Measurements from ENCODE around the gene GOLM1. TPM values are rescaled to one million over a fixed set of nuclear protein-coding genes. Genes with fewer than 3 reads are reported as not detected.

Gene GOLM1
- total and polyA plus RNA-seq, 4 donors, result 7.9 to 28.5 (median 13.2) TPM

DNA sequence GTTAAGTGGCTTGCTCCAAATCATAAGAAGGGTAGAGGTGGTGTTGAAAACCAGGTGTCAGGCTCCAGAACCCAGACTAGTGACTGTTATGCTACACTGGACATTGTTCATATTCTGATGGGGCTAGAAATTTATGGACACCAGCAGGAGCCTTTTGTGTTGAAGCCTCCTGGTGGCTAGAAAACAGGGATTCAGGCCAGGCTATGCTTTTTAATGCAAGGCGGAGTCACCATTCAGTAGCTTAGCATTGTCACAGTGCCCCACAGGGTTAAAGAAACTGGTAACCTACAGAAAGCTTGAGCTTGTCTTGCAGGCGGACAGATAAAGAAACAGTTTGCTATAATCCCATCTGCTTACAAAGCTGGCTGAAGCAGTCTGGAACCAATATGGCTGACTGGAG, 23.0 kb upstream of the GOLM1 start:
- Histone ChIP-seq H3K9ac (ENCODE audit: low read depth in 1 of 2, low read length in 2 of 2) (no peak overlapping the region), H3K27ac (ENCODE audit: low read depth in 1 of 2, low read length in 2 of 2) (no peak overlapping the region), H3K36me3 (ENCODE audit: control insufficient read depth in 4 of 4, insufficient read depth in 3 of 4, low read depth in 1 of 4, low read length in 3 of 4) (no peaks in the 10 kb centered on the region), H3K4me3 (ENCODE audit: low read depth in 1 of 3, low read length in 3 of 3) (no peak overlapping the region), H3K27me3 (ENCODE audit: control insufficient read depth in 4 of 4, insufficient read depth in 4 of 4, low read length in 3 of 4) (no peaks in the 10 kb centered on the region), H3K9me3 (ENCODE audit: control insufficient read depth in 4 of 4, low read length in 3 of 4) (no peaks in the 10 kb centered on the region), H3K4me1 (ENCODE audit: control insufficient read depth in 4 of 4, insufficient read depth in 4 of 4, low read length in 3 of 4) (no peaks in the 10 kb centered on the region)
- WGBS, result 91% methylated on average over 2 of the region's 2 CpGs
- no peak for DNase-seq (ENCODE audit: low spot score)
- TF ChIP-seq JUND (IDR thresholded peaks at IDR 0.05), result no peak
- no peak for TF ChIP-seq FOXA1 (IDR thresholded peaks at IDR 0.05)
- no peak for TF ChIP-seq GABPA (IDR thresholded peaks at IDR 0.05 in 1 of 2, conservative IDR thresholded peaks at IDR 0.05 in 1 of 2)
- no peak for TF ChIP-seq FOXA2 (IDR thresholded peaks at IDR 0.05)
- TF ChIP-seq RAD21 (IDR thresholded peaks at IDR 0.05), result no peak
- no peak for TF ChIP-seq SP1 (IDR thresholded peaks at IDR 0.05)
- TF ChIP-seq YY1 (IDR thresholded peaks at IDR 0.05), result no peak
- TF ChIP-seq, protein P1, sequence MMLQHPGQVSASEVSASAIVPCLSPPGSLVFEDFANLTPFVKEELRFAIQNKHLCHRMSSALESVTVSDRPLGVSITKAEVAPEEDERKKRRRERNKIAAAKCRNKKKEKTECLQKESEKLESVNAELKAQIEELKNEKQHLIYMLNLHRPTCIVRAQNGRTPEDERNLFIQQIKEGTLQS (IDR thresholded peaks at IDR 0.05), result no peak
- TF ChIP-seq, protein P2, sequence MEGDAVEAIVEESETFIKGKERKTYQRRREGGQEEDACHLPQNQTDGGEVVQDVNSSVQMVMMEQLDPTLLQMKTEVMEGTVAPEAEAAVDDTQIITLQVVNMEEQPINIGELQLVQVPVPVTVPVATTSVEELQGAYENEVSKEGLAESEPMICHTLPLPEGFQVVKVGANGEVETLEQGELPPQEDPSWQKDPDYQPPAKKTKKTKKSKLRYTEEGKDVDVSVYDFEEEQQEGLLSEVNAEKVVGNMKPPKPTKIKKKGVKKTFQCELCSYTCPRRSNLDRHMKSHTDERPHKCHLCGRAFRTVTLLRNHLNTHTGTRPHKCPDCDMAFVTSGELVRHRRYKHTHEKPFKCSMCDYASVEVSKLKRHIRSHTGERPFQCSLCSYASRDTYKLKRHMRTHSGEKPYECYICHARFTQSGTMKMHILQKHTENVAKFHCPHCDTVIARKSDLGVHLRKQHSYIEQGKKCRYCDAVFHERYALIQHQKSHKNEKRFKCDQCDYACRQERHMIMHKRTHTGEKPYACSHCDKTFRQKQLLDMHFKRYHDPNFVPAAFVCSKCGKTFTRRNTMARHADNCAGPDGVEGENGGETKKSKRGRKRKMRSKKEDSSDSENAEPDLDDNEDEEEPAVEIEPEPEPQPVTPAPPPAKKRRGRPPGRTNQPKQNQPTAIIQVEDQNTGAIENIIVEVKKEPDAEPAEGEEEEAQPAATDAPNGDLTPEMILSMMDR (IDR thresholded peaks at IDR 0.05; ENCODE audit: low read depth, low read length, missing input control), result no peak
- TF ChIP-seq RXRA (IDR thresholded peaks at IDR 0.05), result no peak
- TF ChIP-seq, protein P3, sequence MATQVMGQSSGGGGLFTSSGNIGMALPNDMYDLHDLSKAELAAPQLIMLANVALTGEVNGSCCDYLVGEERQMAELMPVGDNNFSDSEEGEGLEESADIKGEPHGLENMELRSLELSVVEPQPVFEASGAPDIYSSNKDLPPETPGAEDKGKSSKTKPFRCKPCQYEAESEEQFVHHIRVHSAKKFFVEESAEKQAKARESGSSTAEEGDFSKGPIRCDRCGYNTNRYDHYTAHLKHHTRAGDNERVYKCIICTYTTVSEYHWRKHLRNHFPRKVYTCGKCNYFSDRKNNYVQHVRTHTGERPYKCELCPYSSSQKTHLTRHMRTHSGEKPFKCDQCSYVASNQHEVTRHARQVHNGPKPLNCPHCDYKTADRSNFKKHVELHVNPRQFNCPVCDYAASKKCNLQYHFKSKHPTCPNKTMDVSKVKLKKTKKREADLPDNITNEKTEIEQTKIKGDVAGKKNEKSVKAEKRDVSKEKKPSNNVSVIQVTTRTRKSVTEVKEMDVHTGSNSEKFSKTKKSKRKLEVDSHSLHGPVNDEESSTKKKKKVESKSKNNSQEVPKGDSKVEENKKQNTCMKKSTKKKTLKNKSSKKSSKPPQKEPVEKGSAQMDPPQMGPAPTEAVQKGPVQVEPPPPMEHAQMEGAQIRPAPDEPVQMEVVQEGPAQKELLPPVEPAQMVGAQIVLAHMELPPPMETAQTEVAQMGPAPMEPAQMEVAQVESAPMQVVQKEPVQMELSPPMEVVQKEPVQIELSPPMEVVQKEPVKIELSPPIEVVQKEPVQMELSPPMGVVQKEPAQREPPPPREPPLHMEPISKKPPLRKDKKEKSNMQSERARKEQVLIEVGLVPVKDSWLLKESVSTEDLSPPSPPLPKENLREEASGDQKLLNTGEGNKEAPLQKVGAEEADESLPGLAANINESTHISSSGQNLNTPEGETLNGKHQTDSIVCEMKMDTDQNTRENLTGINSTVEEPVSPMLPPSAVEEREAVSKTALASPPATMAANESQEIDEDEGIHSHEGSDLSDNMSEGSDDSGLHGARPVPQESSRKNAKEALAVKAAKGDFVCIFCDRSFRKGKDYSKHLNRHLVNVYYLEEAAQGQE (IDR thresholded peaks at IDR 0.05), result no peak
- TF ChIP-seq, protein P4, sequence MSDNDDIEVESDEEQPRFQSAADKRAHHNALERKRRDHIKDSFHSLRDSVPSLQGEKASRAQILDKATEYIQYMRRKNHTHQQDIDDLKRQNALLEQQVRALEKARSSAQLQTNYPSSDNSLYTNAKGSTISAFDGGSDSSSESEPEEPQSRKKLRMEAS (IDR thresholded peaks at IDR 0.05), result no peak
- TF ChIP-seq HNF4G (IDR thresholded peaks at IDR 0.05), result no peak
- no peak for TF ChIP-seq NR2F2 (IDR thresholded peaks at IDR 0.05)

DNA sequence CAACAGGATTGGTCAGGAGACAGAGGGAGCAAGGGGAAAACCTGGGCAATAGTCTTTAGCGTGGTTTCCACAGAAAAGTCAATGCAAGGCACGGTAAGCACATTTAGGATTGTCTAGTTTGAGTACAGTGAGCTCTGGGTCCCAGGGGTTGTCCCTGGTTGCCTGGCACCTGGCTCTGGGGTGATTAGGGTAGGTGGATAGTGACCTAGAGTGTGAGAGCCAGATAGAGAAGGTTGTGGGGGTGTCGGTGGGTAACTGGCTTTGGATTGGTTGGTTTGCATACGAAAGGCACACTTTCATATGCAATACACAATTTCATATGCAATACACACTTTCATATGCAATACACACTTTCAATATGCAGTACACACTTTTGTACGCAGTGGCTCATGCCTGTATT, 20.1 kb upstream of the GOLM1 start:
- H3K27me3 ChIP-seq (ENCODE audit: control insufficient read depth in 4 of 4, insufficient read depth in 4 of 4, low read length in 3 of 4), result no peaks in the 10 kb centered on the region
- H3K27ac ChIP-seq (ENCODE audit: low read depth in 1 of 2, low read length in 2 of 2), result no peak overlapping the region
- TF ChIP-seq SP1 (IDR thresholded peaks at IDR 0.05), result no peak
- TF ChIP-seq JUND (IDR thresholded peaks at IDR 0.05), result no peak
- TF ChIP-seq FOXA1 (IDR thresholded peaks at IDR 0.05), result no peak
- no peak for TF ChIP-seq FOXA2 (IDR thresholded peaks at IDR 0.05)
- H3K36me3 ChIP-seq (ENCODE audit: control insufficient read depth in 4 of 4, insufficient read depth in 3 of 4, low read depth in 1 of 4, low read length in 3 of 4), result no peaks in the 10 kb centered on the region
- H3K9ac ChIP-seq (ENCODE audit: low read depth in 1 of 2, low read length in 2 of 2), result no peak overlapping the region
- no peak overlapping the region for H3K4me3 ChIP-seq (ENCODE audit: low read depth in 1 of 3, low read length in 3 of 3)
- no peaks in the 10 kb centered on the region for H3K4me1 ChIP-seq (ENCODE audit: control insufficient read depth in 4 of 4, insufficient read depth in 4 of 4, low read length in 3 of 4)
- H3K9me3 ChIP-seq (ENCODE audit: control insufficient read depth in 4 of 4, low read length in 3 of 4), result no peaks in the 10 kb centered on the region
- DNase-seq (ENCODE audit: low spot score), result no peak
- 92% methylated on average over 5 of the region's 5 CpGs for WGBS
